ENCODE data around the gene CLDN7.

Gene CLDN7

GRCh38 chr17:7215652-7216180, 46.6 kb downstream of the CLDN7 start:
- Histone ChIP-seq H3K4me3 (ENCODE audit: insufficient read length, low read depth) (peak overlapping the region; percentile 50), H3K4me1 (ENCODE audit: insufficient read depth, insufficient read length) (peaks cover 10% of the 10 kb centered on the region), H3K9ac (ENCODE audit: insufficient read length, low read depth) (peak overlapping the region; percentile 79), H3K36me3 (ENCODE audit: insufficient read depth, insufficient read length, low read length) (peaks cover 2% of the 10 kb centered on the region), H3K9me3 (ENCODE audit: insufficient read depth, low read length) (no peaks in the 10 kb centered on the region), H3K27me3 (ENCODE audit: insufficient read depth, insufficient read length) (no peaks in the 10 kb centered on the region)
- TF ChIP-seq YY1 (IDR thresholded peaks at IDR 0.05; ENCODE audit: insufficient read depth, insufficient read length), result no peak
- TF ChIP-seq SUZ12 (IDR thresholded peaks at IDR 0.05; ENCODE audit: extremely low read depth, insufficient read depth, insufficient read length), result no peak
- TF ChIP-seq ZNF274 (IDR thresholded peaks at IDR 0.05; ENCODE audit: low read depth, low read length), result no peak
- no peak for DNase-seq (ENCODE audit: low read depth, low spot score)

DNA sequence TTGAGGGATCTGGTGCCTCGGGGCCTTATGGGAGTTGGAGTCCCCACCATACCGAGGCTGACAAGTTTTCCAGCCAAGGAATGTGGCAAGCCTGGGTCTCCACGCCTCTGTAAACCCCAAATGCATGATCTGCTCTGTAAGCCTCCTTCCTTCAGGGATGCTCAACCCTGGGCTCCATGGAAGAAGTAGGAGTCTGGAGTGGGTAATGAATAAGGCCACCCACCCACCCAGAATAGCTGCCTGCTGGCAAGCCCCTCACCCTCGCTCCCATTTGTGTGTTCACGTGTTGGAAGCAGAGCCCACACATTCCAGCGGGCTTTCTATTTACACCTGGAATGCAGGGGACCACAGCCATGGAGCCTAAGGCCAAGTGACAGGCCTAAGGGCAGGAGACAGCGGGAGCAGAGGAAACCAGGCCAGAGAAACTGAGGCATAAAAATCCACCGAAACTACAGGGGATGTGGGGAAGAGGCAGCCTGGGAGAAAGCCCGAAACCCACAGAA, 47.1 kb downstream of the CLDN7 start:
- Histone ChIP-seq H3K4me1 (ENCODE audit: insufficient read depth, insufficient read length) (peaks cover 10% of the 10 kb centered on the region), H3K4me3 (ENCODE audit: insufficient read length, low read depth) (peak overlapping the region; percentile 20), H3K36me3 (ENCODE audit: insufficient read depth, insufficient read length, low read length) (no peaks in the 10 kb centered on the region), H3K9ac (ENCODE audit: insufficient read length, low read depth) (peak overlapping the region; percentile 37), H3K27me3 (ENCODE audit: insufficient read depth, insufficient read length) (no peaks in the 10 kb centered on the region), H3K9me3 (ENCODE audit: insufficient read depth, low read length) (no peaks in the 10 kb centered on the region)
- TF ChIP-seq YY1 (IDR thresholded peaks at IDR 0.05; ENCODE audit: insufficient read depth, insufficient read length) (no peak), SUZ12 (IDR thresholded peaks at IDR 0.05; ENCODE audit: extremely low read depth, insufficient read depth, insufficient read length) (no peak), ZNF274 (IDR thresholded peaks at IDR 0.05; ENCODE audit: low read depth, low read length) (no peak)
- no peak for DNase-seq (ENCODE audit: low read depth, low spot score)

GRCh38 chr17:7214300-7215135, 47.8 kb downstream of the CLDN7 start:
- Histone ChIP-seq H3K9ac (ENCODE audit: insufficient read length, low read depth) (no peak overlapping the region), H3K36me3 (ENCODE audit: insufficient read depth, insufficient read length, low read length) (no peaks in the 10 kb centered on the region), H3K9me3 (ENCODE audit: insufficient read depth, low read length) (no peaks in the 10 kb centered on the region), H3K4me3 (ENCODE audit: insufficient read length, low read depth) (peak overlapping the region; percentile 36), H3K27me3 (ENCODE audit: insufficient read depth, insufficient read length) (no peaks in the 10 kb centered on the region), H3K4me1 (ENCODE audit: insufficient read depth, insufficient read length) (peaks cover 10% of the 10 kb centered on the region)
- peak; percentile 96 for DNase-seq (ENCODE audit: low read depth, low spot score)
- TF ChIP-seq SUZ12 (IDR thresholded peaks at IDR 0.05; ENCODE audit: extremely low read depth, insufficient read depth, insufficient read length), result no peak
- no peak for TF ChIP-seq YY1 (IDR thresholded peaks at IDR 0.05; ENCODE audit: insufficient read depth, insufficient read length)
- TF ChIP-seq ZNF274 (IDR thresholded peaks at IDR 0.05; ENCODE audit: low read depth, low read length), result no peak

GRCh38 chr17:7213895-7214299, 48.4 kb downstream of the CLDN7 start:
- Histone ChIP-seq H3K27me3 (ENCODE audit: insufficient read depth, insufficient read length) (no peaks in the 10 kb centered on the region), H3K9me3 (ENCODE audit: insufficient read depth, low read length) (no peaks in the 10 kb centered on the region), H3K4me3 (ENCODE audit: insufficient read length, low read depth) (no peak overlapping the region), H3K36me3 (ENCODE audit: insufficient read depth, insufficient read length, low read length) (no peaks in the 10 kb centered on the region), H3K9ac (ENCODE audit: insufficient read length, low read depth) (no peak overlapping the region), H3K4me1 (ENCODE audit: insufficient read depth, insufficient read length) (peaks cover 8% of the 10 kb centered on the region)
- TF ChIP-seq SUZ12 (IDR thresholded peaks at IDR 0.05; ENCODE audit: extremely low read depth, insufficient read depth, insufficient read length), result no peak
- TF ChIP-seq ZNF274 (IDR thresholded peaks at IDR 0.05; ENCODE audit: low read depth, low read length), result no peak
- no peak for TF ChIP-seq YY1 (IDR thresholded peaks at IDR 0.05; ENCODE audit: insufficient read depth, insufficient read length)
- DNase-seq (ENCODE audit: low read depth, low spot score), result peak; percentile 96

DNA sequence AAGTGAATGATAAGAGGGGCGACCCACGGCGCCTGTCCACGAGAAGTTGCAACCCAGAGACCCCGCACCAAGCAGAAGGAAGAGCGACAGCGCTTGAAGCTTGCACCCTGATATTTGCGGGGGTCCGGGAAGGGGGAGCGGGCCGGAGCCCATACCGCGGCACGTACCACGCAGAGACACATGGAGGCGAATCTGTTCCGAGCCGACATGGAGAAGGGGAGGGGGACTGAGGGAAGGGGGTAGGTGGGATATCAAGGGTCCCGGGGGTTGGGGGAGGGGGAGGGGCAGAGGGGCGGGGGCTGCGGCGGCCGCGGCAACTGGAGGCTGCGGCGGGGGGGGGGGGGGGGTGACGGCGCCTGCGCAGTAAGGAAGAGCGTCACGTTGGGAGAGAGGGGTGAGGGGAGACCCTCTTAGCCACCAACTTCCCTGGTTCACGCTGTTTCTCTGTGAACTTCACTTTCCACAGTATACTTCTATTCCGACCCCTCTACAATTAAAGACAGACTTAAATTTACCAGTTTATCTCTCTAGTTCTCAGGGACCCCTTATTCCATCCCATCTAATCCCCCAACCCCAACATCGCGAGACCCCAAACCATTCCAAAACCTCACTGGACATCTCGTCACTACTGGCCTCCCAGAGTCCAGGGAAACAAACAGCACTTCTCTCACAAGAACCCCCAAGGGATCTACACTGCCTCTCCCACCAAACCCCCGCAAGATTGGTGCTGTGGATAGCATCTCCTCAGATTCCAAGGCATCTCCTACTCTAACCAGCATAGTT, 50.6 kb downstream of the CLDN7 start:
- Histone ChIP-seq H3K4me1 (ENCODE audit: insufficient read depth, insufficient read length) (peaks cover 12% of the 10 kb centered on the region), H3K36me3 (ENCODE audit: insufficient read depth, insufficient read length, low read length) (no peaks in the 10 kb centered on the region), H3K27me3 (ENCODE audit: insufficient read depth, insufficient read length) (no peaks in the 10 kb centered on the region), H3K9me3 (ENCODE audit: insufficient read depth, low read length) (no peaks in the 10 kb centered on the region), H3K4me3 (ENCODE audit: insufficient read length, low read depth) (no peak overlapping the region), H3K9ac (ENCODE audit: insufficient read length, low read depth) (peak overlapping the region; percentile 50)
- TF ChIP-seq YY1 (IDR thresholded peaks at IDR 0.05; ENCODE audit: insufficient read depth, insufficient read length) (no peak), SUZ12 (IDR thresholded peaks at IDR 0.05; ENCODE audit: extremely low read depth, insufficient read depth, insufficient read length) (no peak), ZNF274 (IDR thresholded peaks at IDR 0.05; ENCODE audit: low read depth, low read length) (no peak)
- no peak for DNase-seq (ENCODE audit: low read depth, low spot score)
